Activated CD4-positive, alpha-beta T cell treated with anti-CD3 and anti-CD28 coated beads, Interleukin-2, amount 50 U/mL, for 16 hours (primary cell): ENCODE data around the gene STK32B.
"Not testable (repeated sequence)": the region's sequence is repeated elsewhere in the genome, so short reads cannot be mapped to it uniquely, and the experiment has no call there.

Experiments used
- DNase-seq: peaks from one replicate; pipeline ENCODE4 v3.0.0-alpha.2; 2020

Gene STK32B

GRCh38 chr4:5165420-5166369 is 114.4 kb downstream of the STK32B start:
- no peak for DNase-seq

DNA sequence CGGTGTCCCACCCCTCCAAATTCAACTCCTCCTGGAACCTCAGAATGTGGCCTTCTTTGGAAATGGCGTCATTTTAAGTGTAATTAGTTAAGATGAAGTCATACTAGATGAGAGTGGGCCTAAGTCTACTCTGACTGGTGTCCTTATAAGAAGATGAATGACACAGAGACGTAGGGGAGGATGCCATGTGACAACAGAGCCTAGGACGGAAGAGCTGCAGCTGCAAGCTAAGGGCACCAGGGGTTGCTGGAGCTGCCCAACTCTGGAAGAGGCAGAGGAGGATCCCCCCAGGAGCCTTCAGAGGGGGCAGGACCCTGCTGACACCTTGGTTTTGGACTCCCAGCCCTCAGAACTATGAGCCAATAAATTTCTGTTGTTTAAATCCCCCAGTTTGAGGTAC is 115.1 kb downstream of the STK32B start:
- DNase-seq = no peak

DNA sequence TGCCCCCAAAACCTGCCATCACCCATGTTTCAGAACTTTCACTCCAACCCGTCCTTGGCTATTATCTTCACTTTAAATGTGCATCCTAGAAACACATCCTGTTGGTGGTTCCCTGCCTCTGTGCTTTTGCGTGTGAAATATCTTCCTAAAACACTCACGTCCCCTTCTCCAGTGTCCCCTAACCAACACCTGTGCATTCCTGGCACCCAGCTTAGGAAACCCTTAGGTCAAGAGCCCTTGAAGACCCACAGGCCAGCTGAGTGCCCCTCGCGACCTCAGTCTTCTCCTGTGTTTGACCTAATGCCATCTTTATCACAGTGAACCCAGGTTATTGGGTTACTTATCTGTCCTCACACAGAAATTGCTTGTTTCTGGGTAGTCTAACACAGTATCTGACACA is 117.6 kb downstream of the STK32B start:
- DNase-seq = no peak

- not testable (repeated sequence) for DNase-seq
Observed at GRCh38 chr4:5175836-5176235, 124.6 kb downstream of the STK32B start.

- no peak for DNase-seq
Observed at GRCh38 chr4:5184606-5185005, 133.3 kb downstream of the STK32B start.

- DNase-seq = no peak
Observed at GRCh38 chr4:5185551-5185950, 134.3 kb downstream of the STK32B start.

DNA sequence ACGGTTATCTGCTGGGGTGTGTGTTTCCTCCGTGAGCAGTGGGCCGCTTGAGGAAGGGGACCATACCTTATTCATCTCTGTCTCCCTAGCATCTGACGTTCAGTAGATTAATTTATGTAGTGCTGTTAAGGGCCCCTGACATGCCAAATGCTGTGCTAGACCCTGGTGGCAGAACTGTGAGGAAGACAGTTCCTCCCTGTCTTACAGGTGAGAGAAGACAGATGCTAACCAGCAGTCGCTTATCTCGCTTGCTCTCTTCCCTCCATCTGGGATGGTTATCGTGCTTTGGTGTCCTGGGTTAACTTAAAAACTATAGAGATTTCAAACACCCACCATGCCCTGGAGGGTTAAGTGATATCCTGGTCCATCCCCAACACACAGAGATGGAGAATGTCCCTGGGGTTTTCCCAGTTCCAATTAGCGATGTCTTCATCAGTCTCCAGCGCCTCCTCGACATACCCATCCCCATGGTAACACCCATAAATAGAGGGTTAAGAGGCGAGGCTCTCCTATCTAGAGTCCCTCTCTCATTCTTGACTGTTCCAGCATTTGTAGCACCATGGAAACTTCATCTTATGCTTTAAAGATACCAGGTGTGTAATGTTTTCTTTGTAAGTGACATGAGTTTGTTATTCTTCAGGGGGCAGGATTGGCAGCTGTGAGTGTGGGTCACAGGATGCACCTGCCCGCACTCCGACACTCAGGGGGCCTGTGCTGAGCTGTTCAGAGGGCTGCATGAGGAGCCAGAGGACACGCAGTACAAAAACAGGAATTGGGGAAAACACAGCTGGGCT is 135.2 kb downstream of the STK32B start:
- no peak for DNase-seq

DNA sequence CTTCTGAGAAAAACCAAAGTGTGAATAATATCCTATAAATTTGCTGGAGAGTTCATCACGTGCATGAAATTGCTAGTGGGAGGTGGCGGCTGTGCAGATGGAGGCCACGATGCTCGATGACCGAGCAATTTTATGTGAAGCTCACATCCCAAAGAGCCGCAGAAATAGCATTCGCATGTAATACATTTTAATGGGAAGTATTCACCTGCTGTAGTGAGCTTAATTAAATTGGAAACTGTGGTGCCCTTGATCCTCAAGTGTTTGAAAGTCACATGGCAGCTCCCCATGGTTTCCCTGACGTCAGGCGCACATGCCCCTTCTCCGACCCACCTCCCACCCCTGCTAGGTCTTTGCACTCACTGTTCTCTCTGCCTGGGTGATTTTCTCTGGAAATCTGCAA is 136.8 kb downstream of the STK32B start:
- DNase-seq = no peak

DNA sequence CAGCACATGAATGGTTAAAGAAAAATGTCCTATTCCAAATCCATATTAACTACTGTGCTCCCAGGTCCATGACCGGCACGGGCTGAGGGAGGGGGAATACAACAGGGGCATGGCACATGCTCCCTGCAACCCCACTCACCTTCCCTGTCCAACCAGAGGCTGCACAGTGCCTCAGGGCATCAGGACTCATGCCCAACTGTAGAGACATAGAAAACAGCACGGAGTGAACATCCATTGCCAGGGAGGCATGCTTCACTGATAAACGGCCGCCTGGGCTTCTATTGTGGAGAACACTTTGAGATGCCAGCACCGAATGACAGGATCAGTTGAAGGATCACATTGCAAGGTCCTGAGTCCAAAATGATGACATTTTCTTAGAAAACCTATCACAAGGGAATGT is 140.6 kb downstream of the STK32B start:
- no peak for DNase-seq

DNA sequence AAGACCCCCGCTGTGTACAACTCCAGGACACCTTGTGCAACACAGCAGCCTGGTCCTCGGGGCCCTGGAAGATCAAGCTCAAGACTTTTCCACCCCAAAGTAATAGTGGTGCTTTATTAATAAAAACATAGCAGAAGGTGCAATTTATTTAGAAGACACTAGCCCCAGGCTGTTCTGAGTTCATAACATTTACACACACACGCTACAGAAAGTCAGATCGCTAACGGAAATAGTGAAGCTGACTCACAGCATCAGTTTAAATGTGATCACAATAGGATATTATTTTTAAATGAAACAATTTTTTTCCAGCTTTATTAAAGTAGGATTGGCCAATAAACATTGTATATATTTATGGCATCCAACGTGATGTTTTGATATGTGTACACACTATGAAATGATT is 141.0 kb downstream of the STK32B start:
- no peak for DNase-seq

- DNase-seq = no peak
Observed at GRCh38 chr4:5192678-5193077, 141.4 kb downstream of the STK32B start.

GRCh38 chr4:5198656-5199541 is 147.6 kb downstream of the STK32B start:
- DNase-seq = no peak

GRCh38 chr4:5199912-5200311 is 148.6 kb downstream of the STK32B start:
- no peak for DNase-seq

GRCh38 chr4:5200513-5200912 is 149.2 kb downstream of the STK32B start:
- DNase-seq = no peak

- no peak for DNase-seq
Observed at GRCh38 chr4:5203309-5203992, 152.2 kb downstream of the STK32B start.

GRCh38 chr4:5203993-5204310 is 152.7 kb downstream of the STK32B start:
- no peak for DNase-seq

GRCh38 chr4:5204781-5205180 is 153.5 kb downstream of the STK32B start:
- no peak for DNase-seq

GRCh38 chr4:5206016-5206790 is 154.9 kb downstream of the STK32B start:
- DNase-seq = no peak

GRCh38 chr4:5209862-5210261 is 158.6 kb downstream of the STK32B start:
- DNase-seq = no peak

- no peak for DNase-seq
Observed at GRCh38 chr4:5211282-5211839, 160.1 kb downstream of the STK32B start.

DNA sequence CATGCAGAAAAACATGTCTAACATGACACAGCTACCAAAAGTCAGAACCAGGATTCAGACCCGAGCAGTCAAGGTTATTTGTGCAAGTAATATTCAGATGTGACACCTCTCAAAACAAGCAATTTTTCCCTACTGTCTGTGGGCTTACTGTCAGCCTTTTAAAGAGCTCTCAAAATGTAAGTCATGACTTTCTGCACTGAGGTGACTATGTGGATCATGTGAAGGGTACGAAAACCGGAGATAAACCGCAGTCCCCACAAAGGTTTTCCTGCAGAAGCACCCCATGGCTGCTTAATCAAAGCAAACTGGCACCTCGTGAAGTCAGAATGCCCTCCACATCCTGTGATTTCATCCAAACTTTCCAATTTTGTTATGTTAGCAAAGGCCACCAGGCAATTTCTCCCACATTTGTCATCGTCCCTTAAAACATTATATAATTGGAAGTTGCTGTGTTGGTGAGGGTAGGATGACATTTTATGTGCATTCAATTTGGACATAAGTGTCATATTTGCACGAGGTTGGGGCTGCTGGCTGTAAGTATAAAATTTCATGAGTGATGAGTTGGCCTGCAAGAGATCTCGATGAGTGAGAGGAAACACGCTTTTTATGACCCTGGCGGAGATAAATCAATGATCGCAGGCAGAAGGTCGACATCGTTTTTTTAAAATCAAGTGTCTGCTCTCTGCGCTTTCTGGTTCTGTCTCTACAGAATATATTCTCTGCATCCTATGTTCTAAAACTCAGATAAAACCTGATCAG is 161.2 kb downstream of the STK32B start:
- DNase-seq = no peak
